ENCODE results near the gene DSG2. TPM values are rescaled to one million over a fixed set of nuclear protein-coding genes. Genes with fewer than 3 reads are reported as not detected.

Gene DSG2
- total RNA-seq, 4 donors from 2014 or later, result 4.0 to 6.9 (median 5.7) TPM

- TF ChIP-seq CTCF (IDR thresholded peaks at IDR 0.05), result no peak
- no peak for TF ChIP-seq POLR2A (IDR thresholded peaks at IDR 0.05)
- no peak for TF ChIP-seq EP300 (IDR thresholded peaks at IDR 0.05)
- no peaks in the 10 kb centered on the region for H3K4me1 ChIP-seq
- H3K4me3 ChIP-seq, result no peak overlapping the region
- no peaks in the 10 kb centered on the region for H3K9me3 ChIP-seq
- no peak for DNase-seq (ENCODE audit: low spot score in 2 of 2)
- no peaks in the 10 kb centered on the region for H3K27me3 ChIP-seq
- H3K27ac ChIP-seq, result no peak overlapping the region
- no peaks in the 10 kb centered on the region for H3K36me3 ChIP-seq
- WGBS, 2 donors, result 58 to 61% methylated on average over 4 of the region's 4 CpGs
These were observed 68.8 kb downstream of the DSG2 start for GRCh38 chr18:31566576-31567306.

- Histone ChIP-seq H3K27ac (no peak overlapping the region), H3K4me1 (no peaks in the 10 kb centered on the region), H3K36me3 (no peaks in the 10 kb centered on the region), H3K4me3 (no peak overlapping the region), H3K9me3 (no peaks in the 10 kb centered on the region), H3K27me3 (no peaks in the 10 kb centered on the region)
- TF ChIP-seq EP300 (IDR thresholded peaks at IDR 0.05) (no peak), POLR2A (IDR thresholded peaks at IDR 0.05) (no peak), CTCF (IDR thresholded peaks at IDR 0.05) (no peak)
- DNase-seq (ENCODE audit: low spot score in 2 of 2), result no peak
- 77 to 91% methylated on average over 8 to 9 of the region's 9 CpGs for WGBS, 2 donors
These were observed 74.4 kb downstream of the DSG2 start for GRCh38 chr18:31572368-31572767.

GRCh38 chr18:31573051-31573450, 75.1 kb downstream of the DSG2 start:
- H3K9me3 ChIP-seq, result no peaks in the 10 kb centered on the region
- no peak for TF ChIP-seq POLR2A (IDR thresholded peaks at IDR 0.05)
- TF ChIP-seq CTCF (IDR thresholded peaks at IDR 0.05), result no peak
- TF ChIP-seq EP300 (IDR thresholded peaks at IDR 0.05), result no peak
- 83 to 86% methylated on average over 3 of the region's 3 CpGs for WGBS, 2 donors
- no peaks in the 10 kb centered on the region for H3K4me1 ChIP-seq
- H3K27ac ChIP-seq, result no peak overlapping the region
- no peaks in the 10 kb centered on the region for H3K36me3 ChIP-seq
- no peak overlapping the region for H3K4me3 ChIP-seq
- H3K27me3 ChIP-seq, result no peaks in the 10 kb centered on the region
- DNase-seq (ENCODE audit: low spot score in 2 of 2), result no peak

GRCh38 chr18:31574359-31574758, 76.4 kb downstream of the DSG2 start:
- no peak for TF ChIP-seq EP300 (IDR thresholded peaks at IDR 0.05)
- DNase-seq (ENCODE audit: low spot score in 2 of 2), result no peak
- 70 to 87% methylated on average over 1 of the region's 1 CpG for WGBS, 2 donors
- no peaks in the 10 kb centered on the region for H3K9me3 ChIP-seq
- no peak overlapping the region for H3K27ac ChIP-seq
- H3K36me3 ChIP-seq, result no peaks in the 10 kb centered on the region
- no peaks in the 10 kb centered on the region for H3K27me3 ChIP-seq
- no peak overlapping the region for H3K4me3 ChIP-seq
- H3K4me1 ChIP-seq, result no peaks in the 10 kb centered on the region

- DNase-seq (ENCODE audit: low spot score in 2 of 2), result no peak
- Histone ChIP-seq H3K9me3 (no peaks in the 10 kb centered on the region), H3K27me3 (no peaks in the 10 kb centered on the region), H3K4me3 (no peak overlapping the region), H3K4me1 (no peaks in the 10 kb centered on the region), H3K27ac (no peak overlapping the region), H3K36me3 (no peaks in the 10 kb centered on the region)
- no peak for TF ChIP-seq CTCF (IDR thresholded peaks at IDR 0.05)
- TF ChIP-seq EP300 (IDR thresholded peaks at IDR 0.05), result no peak
- TF ChIP-seq POLR2A (IDR thresholded peaks at IDR 0.05), result no peak
- 78 to 79% methylated on average over 3 of the region's 3 CpGs for WGBS, 2 donors
These were observed 77.7 kb downstream of the DSG2 start for GRCh38 chr18:31575515-31576257.

Measured in tibial nerve (tissue), 4 donors.